Trophoblast cell (in vitro differentiated cells and primary cell): ENCODE data around the gene ARL6IP6.

Source experiments
- DNase-seq, 2 donors: peaks; one replicate each; pipeline ENCODE4 v3.0.0-alpha.2; 2016
- H2AFZ ChIP-seq: 2 replicates; pipeline ENCODE4 v1.6.1; 2013; ENCODE audit warnings: low read length, moderate library complexity, mild to moderate bottlenecking; ENCODE audit not compliant: insufficient read depth, poor library complexity
- H2AK5ac ChIP-seq: 2 replicates; pipeline ENCODE4 v1.6.1; 2013; ENCODE audit warnings: mild to moderate bottlenecking, low read length
- H2BK120ac ChIP-seq: 2 replicates; pipeline ENCODE4 v1.6.1; 2013; ENCODE audit warnings: low read length, mild to moderate bottlenecking, moderate library complexity; ENCODE audit not compliant: insufficient read depth, poor library complexity
- H2BK12ac ChIP-seq: 2 replicates; pipeline ENCODE4 v1.6.1; 2013; ENCODE audit warnings: mild to moderate bottlenecking, low read length, moderate library complexity
- H2BK5ac ChIP-seq: 2 replicates; pipeline ENCODE4 v1.6.1; 2013; ENCODE audit warnings: low read length, low read depth, moderate library complexity, mild to moderate bottlenecking; ENCODE audit not compliant: poor library complexity
- H3K14ac ChIP-seq: 2 replicates; pipeline ENCODE4 v1.6.1; 2013; ENCODE audit warnings: mild to moderate bottlenecking, low read length
- H3K18ac ChIP-seq: 2 replicates; pipeline ENCODE4 v1.6.1; 2013; ENCODE audit warnings: mild to moderate bottlenecking, low read length
- H3K23ac ChIP-seq: 2 replicates; pipeline ENCODE4 v1.6.1; 2013; ENCODE audit warnings: low read length
- H3K27ac ChIP-seq: 2 replicates; pipeline ENCODE4 v1.5.1; 2013; ENCODE audit warnings: low read depth, mild to moderate bottlenecking, inconsistent platforms, low read length, moderate library complexity
- H3K27me3 ChIP-seq: 2 replicates; pipeline ENCODE4 v1.6.1; 2013; ENCODE audit warnings: inconsistent platforms, mild to moderate bottlenecking, low read length, moderate library complexity; ENCODE audit not compliant: insufficient read depth
- H3K36me3 ChIP-seq, 2 experiments: 1 replicate in 1 of 2; 2 replicates in 1 of 2; pipeline ENCODE4 v1.6.1; 2013; ENCODE audit warnings: low read length in 2 of 2, mild to moderate bottlenecking in 2 of 2, moderate library complexity in 1 of 2; ENCODE audit not compliant: insufficient read depth in 2 of 2, control insufficient read depth in 1 of 2
- H3K4ac ChIP-seq: 2 replicates; pipeline ENCODE4 v1.6.1; 2013; ENCODE audit warnings: low read depth, mild to moderate bottlenecking, low read length, moderate library complexity
- H3K4me1 ChIP-seq, 2 experiments: 1 replicate in 1 of 2; 2 replicates in 1 of 2; pipeline ENCODE4 v1.6.1; 2013; ENCODE audit warnings: low read length in 2 of 2, mild to moderate bottlenecking in 2 of 2, moderate library complexity in 1 of 2; ENCODE audit not compliant: insufficient read depth in 2 of 2, control insufficient read depth in 1 of 2
- H3K4me2 ChIP-seq: 2 replicates; pipeline ENCODE4 v1.6.1; 2013; ENCODE audit warnings: inconsistent platforms, mild to moderate bottlenecking, low read length, moderate library complexity
- H3K4me3 ChIP-seq: 2 replicates; pipeline ENCODE4 v1.5.1; 2013; ENCODE audit warnings: mild to moderate bottlenecking, low read depth, low read length, inconsistent platforms
- H3K79me1 ChIP-seq: one replicate; pipeline ENCODE4 v1.6.1; 2013; ENCODE audit warnings: low read length
- H3K79me2 ChIP-seq: 2 replicates; pipeline ENCODE4 v1.6.1; 2013; ENCODE audit warnings: low read length, mild to moderate bottlenecking; ENCODE audit not compliant: control insufficient read depth, insufficient read depth, poor library complexity
- H3K9ac ChIP-seq: 2 replicates; pipeline ENCODE4 v1.6.1; 2013; ENCODE audit warnings: mild to moderate bottlenecking, low read length
- H3K9me3 ChIP-seq: 2 replicates; pipeline ENCODE4 v1.6.1; 2013; ENCODE audit warnings: low read depth, mild to moderate bottlenecking, control low read depth, inconsistent platforms, low read length; ENCODE audit not compliant: insufficient read depth
- H4K12ac ChIP-seq: 2 replicates; pipeline ENCODE4 v1.6.1; 2013; ENCODE audit warnings: low read depth, mild to moderate bottlenecking, low read length, moderate library complexity
- H4K8ac ChIP-seq: 2 replicates; pipeline ENCODE4 v1.6.1; 2013; ENCODE audit warnings: low read depth, mild to moderate bottlenecking, low read length, moderate library complexity
- H4K91ac ChIP-seq: one replicate; pipeline ENCODE4 v1.6.1; 2013; ENCODE audit warnings: low read depth, mild to moderate bottlenecking, low read length, moderate library complexity
- WGBS: extraction: QIAGEN DNeasy Blood & Tissue Kit; methylation state at CpG from one replicate; pipeline ENCODE4 v1.1.7; 2013; ENCODE audit warnings: missing lambda C conversion rate; ENCODE audit not compliant: insufficient read length, insufficient coverage; ENCODE audit errors: extremely low coverage; 5-methylcytosine and 5-hydroxymethylcytosine counted together

ARL6IP6 gene

DNA sequence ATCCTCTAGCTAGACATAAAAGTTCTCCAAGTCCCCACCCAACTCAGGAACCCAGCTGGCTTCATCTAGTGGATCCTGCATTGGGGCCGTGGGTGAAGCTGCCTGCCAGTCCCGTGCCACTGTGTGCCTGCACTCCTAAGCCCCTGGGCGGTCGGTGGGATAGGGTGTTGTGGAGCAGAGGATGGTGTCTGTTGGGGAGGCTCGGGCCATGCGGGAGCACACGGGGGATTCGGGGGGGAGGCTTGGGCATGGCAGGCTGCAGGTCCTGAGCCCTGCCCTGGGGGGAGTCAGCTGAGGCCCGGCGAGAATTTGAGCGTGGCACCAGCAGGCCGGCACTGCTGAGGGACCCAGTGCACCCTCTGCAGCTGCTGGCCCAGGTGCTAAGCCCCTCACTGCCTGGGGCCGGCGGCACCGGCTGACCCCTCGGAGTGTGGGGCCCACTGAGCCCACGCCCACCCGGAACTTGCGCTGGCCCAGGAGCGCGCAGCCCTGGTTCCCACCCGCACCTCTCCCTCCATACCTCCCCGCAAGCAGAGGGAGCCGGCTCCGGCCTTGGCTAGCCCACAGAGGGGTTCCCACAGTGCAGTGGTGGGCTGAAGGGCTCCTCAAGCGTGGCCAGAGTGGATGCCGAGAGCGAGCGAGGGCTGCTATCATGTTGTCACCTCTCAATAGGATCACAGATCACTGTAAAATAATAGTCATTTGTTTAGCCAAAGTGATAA lies 86.4 kb downstream of the ARL6IP6 start:
- H3K4me3 ChIP-seq, result no peak overlapping the region
- no peak overlapping the region for H4K12ac ChIP-seq
- no peak overlapping the region for H3K18ac ChIP-seq
- no peak overlapping the region for H3K4ac ChIP-seq
- no peak overlapping the region for H4K8ac ChIP-seq
- no peak overlapping the region for H2BK120ac ChIP-seq
- H3K79me1 ChIP-seq, result no peaks in the 10 kb centered on the region
- no peaks in the 10 kb centered on the region for H3K4me1 ChIP-seq
- H3K23ac ChIP-seq, result no peak overlapping the region
- H3K14ac ChIP-seq, result no peak overlapping the region
- no CpG with 5 or more reads among the region's 29 CpGs for WGBS
- H3K27ac ChIP-seq, result no peak overlapping the region
- H3K9me3 ChIP-seq, result no peaks in the 10 kb centered on the region
- no peaks in the 10 kb centered on the region for H3K27me3 ChIP-seq
- no peak overlapping the region for H2AFZ ChIP-seq
- no peak overlapping the region for H2BK12ac ChIP-seq
- H3K9ac ChIP-seq, result no peak overlapping the region
- no peak overlapping the region for H2AK5ac ChIP-seq
- H3K4me2 ChIP-seq, result no peak overlapping the region
- DNase-seq, result no peak
- H3K36me3 ChIP-seq, result no peaks in the 10 kb centered on the region
- no peak overlapping the region for H2BK5ac ChIP-seq
- no peak overlapping the region for H4K91ac ChIP-seq
- H3K79me2 ChIP-seq, result no peaks in the 10 kb centered on the region

DNA sequence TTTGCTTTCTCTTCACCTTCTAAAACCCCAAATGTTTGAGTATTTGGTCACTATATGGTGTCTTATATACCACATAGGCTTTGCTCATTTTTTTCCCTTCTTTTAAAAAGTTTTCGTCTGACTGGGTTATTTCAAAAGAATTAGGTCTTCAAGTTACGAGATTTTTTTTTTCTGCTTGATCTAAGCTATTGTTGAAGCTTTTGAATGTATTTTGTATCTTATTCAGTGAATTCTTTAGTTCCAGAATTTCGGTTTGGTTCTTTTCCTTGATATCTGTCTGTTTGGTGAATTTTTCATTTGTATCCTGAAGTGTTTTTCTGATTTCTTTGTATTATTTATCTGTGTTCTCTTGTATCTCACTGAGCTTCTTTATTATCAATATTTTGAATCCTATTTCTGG lies 93.5 kb downstream of the ARL6IP6 start:
- Histone ChIP-seq H2BK120ac (no peak overlapping the region), H3K27me3 (no peaks in the 10 kb centered on the region), H3K18ac (no peak overlapping the region), H3K23ac (no peak overlapping the region), H3K4me2 (no peak overlapping the region), H3K4ac (no peak overlapping the region), H4K8ac (no peak overlapping the region), H3K4me1 (no peaks in the 10 kb centered on the region), H2BK12ac (no peak overlapping the region), H3K9me3 (peaks cover 7% of the 10 kb centered on the region), H3K79me2 (no peaks in the 10 kb centered on the region), H3K79me1 (no peaks in the 10 kb centered on the region), H2BK5ac (no peak overlapping the region), H2AFZ (no peak overlapping the region), H2AK5ac (no peak overlapping the region), H3K14ac (no peak overlapping the region), H3K9ac (no peak overlapping the region), H3K4me3 (no peak overlapping the region), H4K91ac (no peak overlapping the region), H4K12ac (no peak overlapping the region), H3K36me3 (no peaks in the 10 kb centered on the region), H3K27ac (no peak overlapping the region)
- no peak for DNase-seq
- no CpG with 5 or more reads among the region's 3 CpGs for WGBS
